Sigmoid colon (tissue), 4 donors: ENCODE results near the gene NDOR1.

Experiments
- CTCF ChIP-seq, 4 experiments: fragments of 450-650 bp in 3 of 4; fragments of 200-600 bp in 1 of 4; IDR thresholded peaks; one replicate each; pipeline ENCODE4 v1.5.1; 2016 to 2019; ENCODE audit warnings: antibody characterized with exemption in 4 of 4, mild to moderate bottlenecking in 3 of 4, moderate library complexity in 2 of 4
- EP300 ChIP-seq, 4 donors: sonication (generic); formaldehyde crosslinking; IDR thresholded peaks; one replicate each; pipeline ENCODE4 v1.6.1; 2017; ENCODE audit warnings: antibody characterized with exemption in 4 of 4
- POLR2A ChIP-seq, 2 donors: fragments of 450-650 bp; IDR thresholded peaks; one replicate each; pipeline ENCODE4 v1.6.1; 2016; ENCODE audit warnings: antibody characterized with exemption in 2 of 2, mild to moderate bottlenecking in 2 of 2, moderate library complexity in 2 of 2
- POLR2AphosphoS5 ChIP-seq, 4 donors: sonication (generic); formaldehyde crosslinking; IDR thresholded peaks; one replicate each; pipeline ENCODE4 v1.6.1; 2017; ENCODE audit warnings: antibody characterized with exemption in 4 of 4

- TF ChIP-seq CTCF (IDR thresholded peaks at IDR 0.05) (no peak), POLR2AphosphoS5 (IDR thresholded peaks at IDR 0.05) (no peak), POLR2A (IDR thresholded peaks at IDR 0.05) (no peak), EP300 (IDR thresholded peaks at IDR 0.05) (no peak)
Measured at GRCh38 chr9:137186385-137186784, 19.1 kb upstream of the NDOR1 start.
